ENCODE measurements around the gene LSM14B. TPM values are rescaled to one million over a fixed set of nuclear protein-coding genes. Genes with fewer than 3 reads are reported as not detected.
A peak's percentile ranks its signal among the peaks of the same experiment; 100 is the strongest.

LSM14B gene
- total RNA-seq, 1 experiment from 2014 or later: 61.5 TPM

GRCh38 chr20:62183426-62184142, 61.3 kb downstream of the LSM14B start:
- H2AFZ ChIP-seq: peak overlapping the region; percentile 80
- H3K36me3 ChIP-seq (ENCODE audit: low read depth): peaks cover 7% of the 10 kb centered on the region; the same call in 1 of the 2 replicates
- peaks cover 32% of the 10 kb centered on the region; the same call in 1 of the 2 replicates for H3F3A ChIP-seq (ENCODE audit: insufficient read depth, low read depth)
- H3K4me2 ChIP-seq: peak overlapping the region; percentile 88
- peak overlapping the region; percentile 58 for H3K27ac ChIP-seq
- ChIA-PET CTCF (no interaction called here), POLR2A (ENCODE audit: unreplicated experiment) (interaction anchor here (0.6 kb wide), 1 partner anchor 118 kb away, joined by 8 read pairs; no protein-coding TSS in a partner anchor)
- intact Hi-C loops (cut with micrococcal nuclease; ENCODE audit: unreplicated experiment): loop anchor here (2.0 kb wide), 1 partner anchor 55 kb away; the partner anchor contains the start of gene OSBPL2
- no peaks in the 10 kb centered on the region for H3K9me3 ChIP-seq (ENCODE audit: insufficient read depth, low read depth)
- BruUV-seq (replicated peaks): TSS peak; percentile 72
- H3K27me3 ChIP-seq (ENCODE audit: insufficient read depth, low read depth): no peaks in the 10 kb centered on the region
- peaks cover 64% of the 10 kb centered on the region for H3K79me2 ChIP-seq (ENCODE audit: low read depth)
- no peak for DNase-seq
- no peaks in the 10 kb centered on the region for H3K9me2 ChIP-seq (ENCODE audit: insufficient read depth)
- no peak for TF ChIP-seq EZH2 (IDR thresholded peaks at IDR 0.05; ENCODE audit: low read depth)
- no peak for TF ChIP-seq CTCF (conservative IDR thresholded peaks at IDR 0.05)
- peaks cover 10% of the 10 kb centered on the region; the same call in 1 of the 2 replicates for H4K20me1 ChIP-seq (ENCODE audit: insufficient read depth)
- peak overlapping the region; percentile 81 for H3K4me3 ChIP-seq
- H3K4me1 ChIP-seq (replicated peaks; ENCODE audit: insufficient read depth): peaks cover 20% of the 10 kb centered on the region

Other genes with a start within 250 kb of the LSM14B start
- 25.8 and 32.5 TPM in 2 replicates for gene TAF4, start 56.6 kb upstream of the LSM14B start, total RNA-seq (2021)
- gene PSMA7, start 20.9 kb downstream of the LSM14B start, total RNA-seq (2021): 367 and 391 TPM in 2 replicates
- gene SS18L1, start 21.3 kb downstream of the LSM14B start, total RNA-seq (2021): 22.4 and 29.0 TPM in 2 replicates
- 58.1 and 62.5 TPM in 2 replicates for gene MTG2, start 60.6 kb downstream of the LSM14B start, total RNA-seq (2021)
- not detected in 2 replicates for gene HRH3, start 97.8 kb downstream of the LSM14B start, total RNA-seq (2021)
- gene OSBPL2, start 116.0 kb downstream of the LSM14B start, total RNA-seq (2021): 84.8 and 90.7 TPM in 2 replicates
- 172 and 173 TPM in 2 replicates for gene ADRM1, start 180.5 kb downstream of the LSM14B start, total RNA-seq (2021)
- 700 and 744 TPM in 2 replicates for gene LAMA5, start 244.8 kb downstream of the LSM14B start, total RNA-seq (2021)